IMR-90 (cell line): ENCODE measurements around the gene XAB2.

Source experiments
- CEBPB ChIP-seq: IDR thresholded peaks from 2 replicates; pipeline ENCODE4 v1.6.1; 2012; ENCODE audit warnings: low read depth, low read length, improper control_type of control experiment
- CTCF ChIP-seq: conservative IDR thresholded peaks from 2 replicates; pipeline ENCODE4 v1.5.1; 2012; ENCODE audit warnings: mild to moderate bottlenecking, low read depth, low read length, improper control_type of control experiment
- MAZ ChIP-seq: IDR thresholded peaks from 2 replicates; pipeline ENCODE4 v1.6.1; 2012; ENCODE audit warnings: low read depth, mild to moderate bottlenecking, low read length, improper control_type of control experiment, moderate library complexity, borderline replicate concordance
- POLR2A ChIP-seq: IDR thresholded peaks from 2 replicates; pipeline ENCODE4 v1.6.1; 2012; ENCODE audit warnings: mild to moderate bottlenecking, low read depth, low read length
- RFX5 ChIP-seq: IDR thresholded peaks from 2 replicates; pipeline ENCODE4 v1.8.0; 2012; ENCODE audit warnings: low read depth, mild to moderate bottlenecking, low read length, moderate library complexity

- TF ChIP-seq CEBPB (no peak), CTCF (no peak), POLR2A (no peak), MAZ (no peak), RFX5 (no peak)
Measured at GRCh38 chr19:7570761-7571160, 58.6 kb downstream of the XAB2 start.
